ENCODE measurements around the gene CNN3.

CNN3 gene

DNA sequence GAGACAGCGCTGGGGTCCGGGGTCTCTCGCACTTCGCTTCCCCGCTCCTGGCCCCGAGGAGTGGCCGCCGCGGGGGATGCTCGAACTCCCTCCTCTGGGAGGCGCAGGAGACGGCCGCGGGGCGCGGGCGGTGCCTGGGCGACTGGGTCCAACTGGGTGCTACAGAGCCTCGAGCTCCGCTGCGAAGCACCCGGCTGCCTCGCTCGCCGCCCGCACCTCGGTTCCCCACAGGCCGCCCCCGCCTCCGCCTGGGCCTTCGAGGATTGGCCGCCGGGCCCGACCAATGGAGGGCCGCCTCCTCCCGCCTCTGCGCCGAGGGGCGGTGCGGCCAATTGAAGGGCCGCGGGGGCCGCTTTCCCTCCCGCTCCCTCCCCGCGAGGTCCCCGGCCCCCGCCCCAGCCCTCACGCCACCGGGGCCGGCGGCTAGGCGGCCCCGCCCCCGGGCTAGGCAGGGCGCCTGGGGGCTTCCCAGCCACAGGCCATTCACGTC is at the start of gene CNN3:
TSS of gene CNN3 (minus strand) at position 196 of the 490 bp plus-strand sequence. CDS start 216 bp downstream, outside the sequence.
- Histone ChIP-seq H3K4me3 (peak within 1 kb of the TSS; percentile 53 to 86 (median 72)), H3K27ac (peak within 1 kb of the TSS; percentile 77 to 98 (median 93))

- peak overlapping the region in 11 of 21 experiments; percentile 7 to 81 (median 61) for H3K27ac ChIP-seq
- no peak overlapping the region for H3K4me3 ChIP-seq
Measured at GRCh38 chr1:94974824-94975223, 47.9 kb upstream of the CNN3 start.

DNA sequence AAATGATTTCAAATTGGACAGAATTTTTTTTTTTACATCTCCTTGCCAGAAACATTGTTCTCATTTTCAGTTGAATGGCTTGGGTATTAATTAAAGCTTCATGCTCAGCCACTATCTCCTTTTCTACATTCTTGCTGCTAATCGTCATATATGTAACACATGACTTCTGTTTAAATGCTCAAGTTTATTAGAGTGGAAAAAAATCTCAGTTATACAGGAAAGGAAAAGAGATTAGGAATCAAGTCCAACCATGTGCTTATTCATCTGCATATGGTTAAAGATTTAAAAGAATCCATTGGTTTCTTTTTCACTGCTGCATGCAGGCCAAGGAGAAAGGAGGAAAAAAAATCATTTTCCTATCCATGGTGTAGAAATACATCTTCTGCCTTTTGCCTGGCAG is 47.3 kb upstream of the CNN3 start:
- H3K4me3 ChIP-seq: no peak overlapping the region
- peak overlapping the region in 11 of 21 experiments; percentile 7 to 81 (median 61) for H3K27ac ChIP-seq

- Histone ChIP-seq H3K4me3 (no peak overlapping the region), H3K27ac (peak overlapping the region in 14 of 21 experiments; percentile 32 to 81 (median 56))
Measured at GRCh38 chr1:94973309-94973922, 46.5 kb upstream of the CNN3 start.

DNA sequence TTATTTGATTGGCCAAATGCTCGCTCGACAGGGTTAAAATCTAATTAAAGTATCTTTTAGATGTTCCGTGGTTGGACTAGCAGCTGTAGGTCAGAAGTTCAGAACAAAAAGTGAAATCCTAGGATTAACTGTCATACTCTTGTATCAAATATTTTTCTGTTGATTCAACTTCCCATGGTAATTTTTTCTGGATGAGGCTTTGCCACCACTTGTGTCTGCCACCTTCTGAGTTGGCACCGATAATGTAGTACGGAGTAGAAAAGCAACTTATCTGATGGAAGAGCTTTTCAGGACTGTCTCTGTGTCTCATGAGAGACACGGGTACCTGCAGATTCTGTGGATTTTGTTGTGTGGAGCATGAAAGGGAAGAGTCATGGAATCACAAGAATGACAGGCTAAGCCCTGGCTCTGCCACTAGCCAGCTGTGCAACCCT is 44.6 kb upstream of the CNN3 start:
- H3K27ac ChIP-seq: peak overlapping the region in 8 of 21 experiments; percentile 16 to 62 (median 48)
- no peak overlapping the region for H3K4me3 ChIP-seq

DNA sequence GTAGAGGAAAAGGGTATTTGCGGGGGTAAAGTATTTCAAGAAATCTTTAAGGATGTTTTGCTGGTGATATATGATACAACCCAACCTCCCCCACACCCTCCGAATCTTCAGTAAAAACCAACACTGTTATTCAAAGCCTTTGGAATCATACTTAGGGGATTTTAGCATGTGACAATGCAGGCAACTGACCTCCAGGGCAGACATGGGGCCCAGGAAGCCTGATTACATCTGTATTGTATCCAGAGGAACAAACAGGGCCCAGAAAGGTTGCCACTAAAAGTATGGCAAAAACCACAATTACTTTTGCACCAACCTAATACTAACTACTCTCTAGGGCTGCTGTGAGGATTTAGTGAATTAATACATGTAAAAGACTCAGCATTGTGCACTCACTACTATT is 43.9 kb upstream of the CNN3 start:
- Histone ChIP-seq H3K4me3 (no peak overlapping the region), H3K27ac (peak overlapping the region in 4 of 21 experiments; percentile 40 to 48 (median 44))

- H3K4me3 ChIP-seq: no peak overlapping the region
- no peak overlapping the region for H3K27ac ChIP-seq
Measured at GRCh38 chr1:94969137-94969536, 42.2 kb upstream of the CNN3 start.

DNA sequence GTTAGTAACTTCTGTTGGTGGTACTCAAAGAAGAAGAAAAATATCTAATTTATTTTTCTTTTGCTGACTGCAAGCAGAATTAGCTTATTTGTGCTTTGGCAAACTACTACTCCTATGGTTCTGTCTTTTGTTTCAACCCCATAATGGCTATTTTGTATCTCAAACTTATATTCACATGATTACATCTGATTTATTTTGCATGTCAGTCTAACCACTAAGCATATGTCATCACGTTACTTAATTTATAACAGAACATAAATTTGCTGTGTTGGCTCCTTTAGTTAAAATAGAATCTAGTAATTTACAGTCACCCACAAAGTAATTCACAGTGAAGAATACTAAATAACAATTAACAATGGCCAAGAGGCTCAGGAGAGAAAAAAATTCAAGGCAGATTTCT is 39.1 kb upstream of the CNN3 start:
- Histone ChIP-seq H3K4me3 (no peak overlapping the region), H3K27ac (no peak overlapping the region)

DNA sequence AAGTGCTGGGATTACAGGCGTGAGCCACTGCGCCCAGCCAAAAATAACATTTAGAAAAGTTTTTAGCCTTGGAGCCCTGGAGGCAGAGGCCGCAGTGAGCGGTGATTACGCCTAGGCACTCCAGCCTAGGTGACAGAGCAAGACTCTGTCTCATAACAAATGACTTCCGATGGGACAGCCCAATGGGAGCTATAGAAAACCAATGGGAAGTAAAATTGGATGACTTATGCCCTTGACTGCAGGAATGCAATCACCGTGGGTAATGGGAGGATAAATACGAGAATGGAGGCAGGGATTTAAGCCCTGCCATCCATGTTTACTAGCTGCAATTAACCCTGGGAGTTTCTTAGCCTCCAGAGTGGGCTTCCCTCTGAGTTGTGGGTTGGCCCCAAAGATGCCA is 37.0 kb upstream of the CNN3 start:
- Histone ChIP-seq H3K4me3 (no peak overlapping the region), H3K27ac (no peak overlapping the region)

DNA sequence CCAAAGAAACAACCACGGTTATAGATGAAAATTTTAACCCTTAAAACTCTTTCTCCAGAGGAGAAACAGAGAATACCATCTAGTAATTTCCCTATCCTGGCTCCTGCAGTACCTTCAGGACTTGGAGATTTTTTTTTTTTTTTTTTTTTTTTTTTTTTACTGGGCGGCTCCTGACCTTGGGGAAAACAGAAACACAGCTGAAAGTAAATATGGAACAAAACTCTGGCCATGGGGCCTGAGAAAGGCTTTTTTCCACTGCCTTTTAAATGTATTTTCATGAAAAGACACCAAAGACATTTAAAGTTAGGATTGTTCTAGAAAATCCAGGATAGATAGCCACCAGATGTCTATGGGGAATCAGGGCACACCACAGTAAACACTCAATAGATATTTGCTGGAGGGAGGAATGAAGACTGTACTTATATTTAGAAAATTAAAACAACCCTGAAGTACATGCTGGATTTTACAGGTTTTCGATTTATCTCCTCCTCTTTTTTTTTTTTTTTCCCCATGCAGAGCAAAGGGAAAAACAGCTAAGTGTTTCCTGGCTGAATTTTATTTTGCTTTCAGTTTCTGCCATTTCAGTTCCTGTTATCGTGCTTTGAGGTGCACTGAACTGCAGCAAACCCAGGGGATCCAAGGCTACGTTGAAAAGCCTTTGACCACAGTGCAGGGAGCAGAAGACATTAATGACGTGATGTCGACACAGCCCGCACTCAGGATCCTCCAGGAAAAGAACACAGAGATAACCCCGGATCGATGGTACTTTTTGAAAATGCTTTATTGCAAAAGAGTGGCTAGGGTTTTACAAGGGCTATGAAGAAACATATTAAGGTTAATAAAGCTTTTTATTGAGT is 35.7 kb upstream of the CNN3 start:
- peak overlapping the region in 5 of 7 experiments; percentile 10 to 35 (median 20) for H3K4me3 ChIP-seq
- H3K27ac ChIP-seq: peak overlapping the region; percentile 12 to 84 (median 69)

- Histone ChIP-seq H3K27ac (peak overlapping the region in 4 of 21 experiments; percentile 69 to 84 (median 74)), H3K4me3 (no peak overlapping the region)
Measured at GRCh38 chr1:94961988-94962387, 35.1 kb upstream of the CNN3 start.

- H3K4me3 ChIP-seq: no peak overlapping the region
- no peak overlapping the region for H3K27ac ChIP-seq
Measured at GRCh38 chr1:94961582-94961981, 34.7 kb upstream of the CNN3 start.

DNA sequence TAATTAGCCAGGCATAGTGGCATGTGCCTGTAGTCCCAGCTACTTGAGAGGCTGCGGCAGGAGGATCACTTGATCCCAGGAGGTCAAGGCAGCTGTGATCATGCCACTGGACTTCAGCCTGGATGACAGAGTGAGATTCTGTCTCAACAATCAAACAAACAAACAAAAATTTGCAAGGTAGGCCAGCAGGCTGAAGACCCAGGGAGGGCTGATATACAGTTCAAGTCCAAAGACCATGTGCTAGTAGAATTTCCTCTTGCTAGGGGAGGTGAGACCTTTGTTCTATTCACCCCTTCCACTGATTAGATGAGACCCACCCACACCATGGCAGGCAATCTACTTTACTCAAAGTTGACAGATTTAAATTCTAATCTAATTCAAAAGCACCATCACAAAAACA is 31.2 kb upstream of the CNN3 start:
- Histone ChIP-seq H3K27ac (no peak overlapping the region), H3K4me3 (no peak overlapping the region)

GRCh38 chr1:94955767-94956632 is 29.1 kb upstream of the CNN3 start:
- peak overlapping the region in 15 of 21 experiments; percentile 17 to 66 (median 41) for H3K27ac ChIP-seq
- H3K4me3 ChIP-seq: no peak overlapping the region

DNA sequence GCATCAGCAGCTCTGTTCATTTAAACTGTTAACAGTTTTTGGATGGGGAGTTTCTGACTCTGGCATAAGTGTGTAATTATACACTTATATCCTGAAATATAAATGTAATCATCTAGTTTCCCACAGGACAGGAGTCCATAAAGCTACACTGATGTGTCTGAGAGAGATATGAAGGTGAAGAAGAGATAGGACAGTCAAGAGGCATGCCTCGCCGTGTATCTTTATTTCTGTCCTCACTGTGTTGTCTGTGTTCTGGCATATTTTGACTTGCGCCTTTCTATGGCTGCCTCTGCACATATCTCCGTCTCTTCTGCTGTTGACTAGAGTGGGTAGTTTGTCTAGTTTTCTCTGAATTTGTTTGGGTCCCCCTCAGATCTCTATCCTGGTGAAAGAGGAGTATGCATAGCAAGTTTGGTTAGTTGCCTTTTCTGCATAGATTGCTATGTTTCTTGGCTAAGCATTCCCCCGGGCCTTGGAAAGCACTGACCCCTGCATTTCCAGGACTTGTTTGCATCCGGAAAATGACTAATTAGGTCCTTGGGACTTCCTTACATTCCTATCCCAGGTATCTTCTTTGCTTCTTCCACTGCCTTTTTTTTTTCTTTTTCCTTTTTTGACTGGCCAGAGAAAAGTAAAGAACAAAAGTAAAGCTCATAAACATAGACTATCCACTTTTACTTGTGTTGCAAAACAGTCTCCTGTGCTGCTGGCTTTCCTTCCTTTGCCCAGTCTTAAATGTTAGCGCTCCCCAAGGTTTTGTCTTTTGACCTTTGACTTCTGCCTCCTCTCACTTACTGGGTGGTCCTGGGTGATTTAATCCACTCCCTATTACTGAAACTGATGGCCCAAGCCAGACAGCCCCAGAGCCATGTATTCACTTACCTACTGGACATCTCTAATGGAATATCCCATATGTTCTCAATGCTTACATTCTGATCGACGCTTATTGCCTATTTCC is 27.6 kb upstream of the CNN3 start:
- Histone ChIP-seq H3K4me3 (no peak overlapping the region), H3K27ac (peak overlapping the region in 5 of 21 experiments; percentile 2 to 56 (median 43))

DNA sequence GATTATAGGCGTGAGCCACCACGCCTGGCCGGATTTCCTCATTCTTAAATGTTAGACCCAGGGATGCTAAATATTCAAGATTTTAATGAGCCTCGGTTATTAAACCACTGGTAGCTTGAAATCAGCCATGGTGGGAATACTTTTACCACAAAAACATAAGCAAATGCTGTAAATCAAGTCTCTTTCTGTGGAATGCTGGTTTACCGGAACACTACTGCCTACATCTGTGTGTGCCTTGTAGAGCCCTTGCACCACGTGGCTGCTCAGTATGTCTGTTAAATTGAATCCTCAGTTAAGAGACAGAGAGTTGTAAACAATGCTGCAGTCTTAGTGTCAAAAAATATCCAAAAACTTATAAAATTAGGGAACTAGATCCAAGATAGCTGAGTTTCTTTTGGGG is 26.8 kb upstream of the CNN3 start:
- H3K27ac ChIP-seq: no peak overlapping the region
- no peak overlapping the region for H3K4me3 ChIP-seq

GRCh38 chr1:94953107-94953506 is 26.2 kb upstream of the CNN3 start:
- no peak overlapping the region for H3K4me3 ChIP-seq

GRCh38 chr1:94952539-94952938 is 25.6 kb upstream of the CNN3 start:
- Histone ChIP-seq H3K27ac (no peak overlapping the region), H3K4me3 (no peak overlapping the region)

More at GRCh38 chr1:94953107-94953506, 26.2 kb upstream of the CNN3 start:
- H3K27ac ChIP-seq: no peak overlapping the region

All from skin epidermis (tissue), 12 donors.